ENCODE data around the gene CTNNBL1. TPM values are rescaled to one million over a fixed set of nuclear protein-coding genes. Genes with fewer than 3 reads are reported as not detected.

The CTNNBL1 gene
- total and polyA plus RNA-seq, 2 experiments from 2014 or later: 27.6 to 55.0 TPM

GRCh38 chr20:37920270-37920669 is 226.4 kb downstream of the CTNNBL1 start:
- no peak for DNase-seq (ENCODE audit: low spot score)
- 64% methylated on average over 6 of the region's 6 CpGs for WGBS (ENCODE audit: low lambda C conversion rate, missing lambda C conversion rate)
- H4K20me1 ChIP-seq (ENCODE audit: insufficient read depth, poor library complexity, severe bottlenecking): no peaks in the 10 kb centered on the region

GRCh38 chr20:37920679-37921322 is 227.0 kb downstream of the CTNNBL1 start:
- 64% methylated on average over 1 of the region's 1 CpG for WGBS (ENCODE audit: low lambda C conversion rate, missing lambda C conversion rate)
- H3K4me1 ChIP-seq (ENCODE audit: insufficient read depth): peaks cover 6% of the 10 kb centered on the region
- peaks cover 21% of the 10 kb centered on the region for H3K27me3 ChIP-seq
- no peak overlapping the region for H2AFZ ChIP-seq
- no peaks in the 10 kb centered on the region for H3K9me2 ChIP-seq (replicated peaks; ENCODE audit: insufficient read depth)
- no peaks in the 10 kb centered on the region for H4K20me1 ChIP-seq (ENCODE audit: insufficient read depth, poor library complexity, severe bottlenecking)
- no peaks in the 10 kb centered on the region for H3K36me3 ChIP-seq (replicated peaks; ENCODE audit: insufficient read depth, low read depth)
- H3K27ac ChIP-seq: no peak overlapping the region
- H3K4me3 ChIP-seq: no peak overlapping the region
- H3K9me3 ChIP-seq (ENCODE audit: low read depth): no peaks in the 10 kb centered on the region
- no peak for TF ChIP-seq CTCF (IDR thresholded peaks at IDR 0.05; ENCODE audit: poor library complexity)
- no peak for TF ChIP-seq EZH2 (IDR thresholded peaks at IDR 0.05; ENCODE audit: borderline replicate concordance)
- no peak for TF ChIP-seq EZH2phosphoT487 (IDR thresholded peaks at IDR 0.05; ENCODE audit: low read depth, severe bottlenecking, unreplicated experiment)
- DNase-seq (ENCODE audit: low spot score): no peak
- no peaks in the 10 kb centered on the region for H3K79me2 ChIP-seq
- no peak overlapping the region for H3K4me2 ChIP-seq

More at GRCh38 chr20:37920270-37920669, 226.4 kb downstream of the CTNNBL1 start:
- H3K27ac ChIP-seq: no peak overlapping the region
- no peak overlapping the region for H3K4me3 ChIP-seq
- H3K27me3 ChIP-seq: peaks cover 21% of the 10 kb centered on the region
- peaks cover 10% of the 10 kb centered on the region for H3K4me1 ChIP-seq (ENCODE audit: insufficient read depth)
- H3K9me3 ChIP-seq (ENCODE audit: low read depth): no peaks in the 10 kb centered on the region
- no peaks in the 10 kb centered on the region for H3K9me2 ChIP-seq (replicated peaks; ENCODE audit: insufficient read depth)
- H3K36me3 ChIP-seq (replicated peaks; ENCODE audit: insufficient read depth, low read depth): no peaks in the 10 kb centered on the region
- H3K4me2 ChIP-seq: no peak overlapping the region
- TF ChIP-seq CTCF (IDR thresholded peaks at IDR 0.05; ENCODE audit: poor library complexity) (no peak), EZH2 (IDR thresholded peaks at IDR 0.05; ENCODE audit: borderline replicate concordance) (no peak)
- H2AFZ ChIP-seq: no peak overlapping the region
- no peaks in the 10 kb centered on the region for H3K79me2 ChIP-seq

GRCh38 chr20:37921341-37921929 is 227.6 kb downstream of the CTNNBL1 start:
- Histone ChIP-seq H3K79me2 (no peaks in the 10 kb centered on the region), H4K20me1 (ENCODE audit: insufficient read depth, poor library complexity, severe bottlenecking) (no peaks in the 10 kb centered on the region), H3K4me2 (no peak overlapping the region), H3K27me3 (peaks cover 15% of the 10 kb centered on the region), H2AFZ (no peak overlapping the region), H3K9me3 (ENCODE audit: low read depth) (no peaks in the 10 kb centered on the region), H3K27ac (no peak overlapping the region), H3K4me1 (ENCODE audit: insufficient read depth) (no peaks in the 10 kb centered on the region), H3K36me3 (replicated peaks; ENCODE audit: insufficient read depth, low read depth) (no peaks in the 10 kb centered on the region), H3K9me2 (replicated peaks; ENCODE audit: insufficient read depth) (no peaks in the 10 kb centered on the region), H3K4me3 (no peak overlapping the region)
- WGBS (ENCODE audit: low lambda C conversion rate, missing lambda C conversion rate): 90% methylated on average over 6 of the region's 6 CpGs
- no peak for DNase-seq (ENCODE audit: low spot score)
- TF ChIP-seq CTCF (IDR thresholded peaks at IDR 0.05; ENCODE audit: poor library complexity) (no peak), EZH2 (IDR thresholded peaks at IDR 0.05; ENCODE audit: borderline replicate concordance) (no peak), EZH2phosphoT487 (IDR thresholded peaks at IDR 0.05; ENCODE audit: low read depth, severe bottlenecking, unreplicated experiment) (no peak)

Other genes starting within 250 kb of the CTNNBL1 start
- not detected in 2 replicates for gene NNAT, start 172.8 kb upstream of the CTNNBL1 start, total RNA-seq
- 0.43 and 1.1 TPM in 2 replicates for gene NNAT, start 172.8 kb upstream of the CTNNBL1 start, polyA plus RNA-seq
- 71.9 TPM in 2 replicates for gene BLCAP, start 166.2 kb upstream of the CTNNBL1 start, total RNA-seq
- 65.8 and 70.0 TPM in 2 replicates for gene BLCAP, start 166.2 kb upstream of the CTNNBL1 start, polyA plus RNA-seq
- gene VSTM2L, start 209.1 kb downstream of the CTNNBL1 start, total RNA-seq: 3.6 and 3.7 TPM in 2 replicates
- gene VSTM2L, start 209.1 kb downstream of the CTNNBL1 start, polyA plus RNA-seq: 2.5 and 3.0 TPM in 2 replicates

Measured in hepatocyte (in vitro differentiated cells).